ES-I3 (cell line): ENCODE results near the gene LSP1.

Experiments
- H3K36me3 ChIP-seq: 2 replicates; pipeline ENCODE4 v1.6.1; 2013; ENCODE audit warnings: mild to moderate bottlenecking, low read length, control low read depth, moderate library complexity; ENCODE audit not compliant: insufficient read depth
- H3K4me1 ChIP-seq: 2 replicates; pipeline ENCODE4 v1.6.1; 2013; ENCODE audit warnings: mild to moderate bottlenecking, control low read depth, low read length; ENCODE audit not compliant: insufficient read depth
- H3K9ac ChIP-seq: 2 replicates; pipeline ENCODE4 v1.6.1; 2013; ENCODE audit warnings: low read depth, mild to moderate bottlenecking, low read length, moderate library complexity
- H3K9me3 ChIP-seq: 2 replicates; pipeline ENCODE4 v1.6.1; 2013; ENCODE audit warnings: mild to moderate bottlenecking, low read length, moderate library complexity; ENCODE audit not compliant: control insufficient read depth, insufficient read depth

LSP1 gene

DNA sequence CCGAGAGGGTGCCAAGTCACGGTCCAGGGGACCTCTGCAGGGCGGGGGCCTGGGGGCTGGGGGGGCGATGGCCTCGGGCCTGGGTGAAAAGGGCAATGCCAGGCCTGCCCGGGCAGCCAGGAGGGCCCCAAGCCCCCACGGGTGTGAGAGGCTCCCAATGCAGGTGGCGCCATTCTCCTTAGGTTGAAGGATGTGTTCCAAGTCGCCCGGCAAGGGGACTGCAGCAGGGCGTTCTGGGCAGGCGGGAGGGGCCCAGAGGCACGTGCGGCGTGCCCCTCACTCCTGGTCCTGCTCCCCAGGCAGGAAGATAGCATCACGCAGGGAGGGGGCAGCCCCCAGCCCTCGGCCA lies 14.8 kb upstream of the LSP1 start:
- no peaks in the 10 kb centered on the region; the same call in 1 of the 2 replicates for H3K4me1 ChIP-seq
- no peak overlapping the region for H3K9ac ChIP-seq
- H3K36me3 ChIP-seq: no peaks in the 10 kb centered on the region

DNA sequence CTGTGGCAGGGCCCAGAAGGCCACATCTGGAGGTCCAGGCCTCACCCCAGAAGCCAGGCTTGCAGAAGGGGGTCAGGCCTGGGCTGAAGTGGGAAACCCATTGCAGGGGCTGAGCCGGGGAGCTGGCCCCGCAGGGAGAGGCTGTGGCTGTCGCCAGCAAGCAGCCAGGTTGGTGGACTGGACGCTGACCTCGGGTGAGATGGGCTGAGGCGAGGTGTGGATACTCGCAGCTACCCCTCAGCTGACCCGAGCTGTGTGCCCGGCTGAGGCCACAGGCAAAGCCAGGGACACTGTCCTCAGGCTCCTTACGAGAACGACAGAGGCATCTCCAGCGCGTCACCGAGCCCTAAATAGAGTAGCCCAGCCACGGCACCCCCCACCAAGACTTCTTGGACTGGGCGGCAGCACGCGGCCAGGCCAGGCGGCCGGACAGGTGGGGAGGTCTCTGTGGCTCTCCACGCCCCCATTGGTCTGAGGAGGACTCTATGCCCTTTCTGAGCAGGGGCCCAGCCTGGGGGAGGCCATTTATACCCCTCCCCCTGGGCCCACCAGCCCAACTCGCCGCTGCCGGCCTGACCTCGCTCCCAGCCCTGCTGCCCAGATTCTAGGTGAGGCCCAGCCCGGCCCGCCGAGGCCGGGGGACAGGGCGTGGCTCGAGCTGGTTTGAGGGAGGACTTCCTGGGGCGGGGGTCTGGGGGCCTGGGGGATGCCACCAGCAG lies 14.3 kb upstream of the LSP1 start, which contains the start of gene TNNI2:
TSS of gene TNNI2 (plus strand) at position 556 of the 719 bp plus-strand sequence. CDS start 716 bp downstream, outside the sequence.
- Histone ChIP-seq H3K9ac (no peak within 1 kb of the TSS), H3K36me3 (no peaks in the 10 kb centered on the region), H3K4me1 (no peaks in the 10 kb centered on the region; the same call in 1 of the 2 replicates), H3K9me3 (no peaks in the 10 kb centered on the region)

More for the DNA sequence above, 14.8 kb upstream of the LSP1 start:
- H3K9me3 ChIP-seq: no peaks in the 10 kb centered on the region

DNA sequence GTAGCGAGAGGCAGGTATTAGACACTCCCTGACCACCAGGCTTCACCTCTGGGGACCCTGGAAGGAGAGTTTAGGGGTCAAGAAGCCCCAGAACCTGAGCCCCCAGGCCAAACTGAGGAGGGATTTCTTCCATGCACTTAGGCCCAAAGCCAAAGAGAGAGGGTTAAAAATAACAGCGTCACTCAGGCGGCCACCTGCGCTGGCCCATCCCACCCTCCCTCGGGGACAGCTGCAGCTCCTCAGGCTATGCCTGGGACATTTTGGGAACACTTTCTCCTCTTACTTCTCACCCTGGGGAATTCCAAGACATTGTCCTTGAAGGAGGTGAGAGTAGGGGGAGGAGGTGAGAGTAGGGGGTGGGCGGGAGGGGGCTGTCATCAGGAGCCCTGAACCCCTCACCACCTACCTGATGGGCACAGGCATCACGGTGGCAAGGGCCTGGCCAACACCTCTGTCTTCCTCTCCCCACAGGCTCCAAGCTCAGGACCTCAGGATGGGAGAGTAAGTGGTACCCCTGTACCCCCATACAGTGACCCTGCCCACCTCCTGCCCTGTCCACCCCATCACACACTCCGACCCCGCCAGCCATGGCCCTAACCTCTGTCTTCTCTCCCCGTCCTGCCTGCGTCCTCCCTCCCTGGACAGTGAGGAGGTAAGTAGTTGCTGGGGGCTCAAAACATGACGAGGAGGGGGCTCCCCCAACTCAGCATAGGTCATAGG lies 13.5 kb upstream of the LSP1 start:
- Histone ChIP-seq H3K4me1 (no peaks in the 10 kb centered on the region; the same call in 1 of the 2 replicates), H3K9me3 (no peaks in the 10 kb centered on the region), H3K9ac (no peak overlapping the region), H3K36me3 (no peaks in the 10 kb centered on the region)

DNA sequence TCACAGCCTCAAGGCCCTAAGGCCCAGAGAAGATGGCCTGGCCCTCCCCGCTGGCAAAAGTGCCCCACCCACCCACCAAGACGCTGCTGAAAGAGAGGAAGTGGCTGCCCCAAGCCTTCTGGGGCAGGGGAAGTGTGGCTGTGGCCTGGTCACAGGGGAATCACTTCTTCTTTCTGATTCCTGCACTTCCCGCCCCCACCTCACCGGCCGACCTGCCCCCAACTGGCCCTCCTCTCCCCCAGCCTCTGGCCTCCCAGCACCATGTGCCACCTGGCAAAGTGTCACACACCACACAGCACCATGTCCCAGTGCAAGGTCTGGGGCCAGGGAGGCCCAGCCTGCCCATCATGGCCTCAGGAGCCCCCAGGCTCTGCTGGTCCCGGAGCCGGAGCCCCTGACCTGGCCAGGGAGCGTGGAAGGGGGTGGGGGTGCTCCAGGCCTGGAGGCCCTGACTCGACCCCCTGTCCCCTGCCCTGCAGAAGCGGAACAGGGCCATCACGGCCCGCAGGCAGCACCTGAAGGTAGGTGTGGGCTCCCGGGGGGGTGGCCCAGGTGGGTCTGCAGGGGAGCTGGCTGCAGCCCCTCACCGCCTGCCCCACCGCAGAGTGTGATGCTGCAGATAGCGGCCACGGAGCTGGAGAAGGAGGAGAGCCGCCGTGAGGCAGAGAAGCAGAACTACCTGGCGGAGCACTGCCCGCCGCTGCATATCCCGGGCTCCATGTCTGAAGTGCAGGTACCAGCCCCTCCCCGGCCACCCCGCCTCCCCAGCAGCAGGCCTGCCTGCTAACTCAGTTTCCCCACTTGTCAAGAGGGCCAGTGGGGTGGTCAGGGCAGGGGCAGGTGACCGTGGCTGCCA lies 12.7 kb upstream of the LSP1 start:
- no peaks in the 10 kb centered on the region for H3K9me3 ChIP-seq
- H3K9ac ChIP-seq: no peak overlapping the region
- no peaks in the 10 kb centered on the region for H3K4me1 ChIP-seq
- no peaks in the 10 kb centered on the region for H3K36me3 ChIP-seq

DNA sequence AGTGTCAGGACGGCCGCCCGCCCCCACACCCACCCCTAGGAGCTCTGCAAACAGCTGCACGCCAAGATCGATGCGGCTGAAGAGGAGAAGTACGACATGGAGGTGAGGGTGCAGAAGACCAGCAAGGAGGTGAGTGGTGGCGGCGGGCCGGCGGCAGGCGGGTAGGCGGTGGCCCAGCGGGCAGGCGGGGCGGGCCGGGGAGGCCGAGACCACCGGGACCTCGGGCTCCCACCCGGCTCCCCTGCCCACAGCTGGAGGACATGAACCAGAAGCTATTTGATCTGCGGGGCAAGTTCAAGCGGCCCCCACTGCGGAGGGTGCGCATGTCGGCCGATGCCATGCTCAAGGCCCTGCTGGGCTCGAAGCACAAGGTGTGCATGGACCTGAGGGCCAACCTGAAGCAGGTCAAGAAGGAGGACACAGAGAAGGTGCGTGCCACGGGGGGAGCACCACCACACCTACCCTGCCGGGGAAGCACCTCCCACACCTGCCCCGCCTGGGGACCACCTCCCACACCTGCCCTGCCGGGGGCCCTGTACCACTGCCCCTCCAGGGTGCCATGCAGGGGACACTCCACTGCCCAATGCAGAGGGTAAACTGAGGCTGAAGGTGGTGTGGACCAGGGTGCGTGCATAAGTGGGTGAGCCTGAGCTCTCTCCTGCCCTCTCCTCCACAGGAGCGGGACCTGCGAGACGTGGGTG lies 12.0 kb upstream of the LSP1 start:
- Histone ChIP-seq H3K9ac (no peak overlapping the region), H3K9me3 (no peaks in the 10 kb centered on the region), H3K4me1 (no peaks in the 10 kb centered on the region), H3K36me3 (no peaks in the 10 kb centered on the region)

DNA sequence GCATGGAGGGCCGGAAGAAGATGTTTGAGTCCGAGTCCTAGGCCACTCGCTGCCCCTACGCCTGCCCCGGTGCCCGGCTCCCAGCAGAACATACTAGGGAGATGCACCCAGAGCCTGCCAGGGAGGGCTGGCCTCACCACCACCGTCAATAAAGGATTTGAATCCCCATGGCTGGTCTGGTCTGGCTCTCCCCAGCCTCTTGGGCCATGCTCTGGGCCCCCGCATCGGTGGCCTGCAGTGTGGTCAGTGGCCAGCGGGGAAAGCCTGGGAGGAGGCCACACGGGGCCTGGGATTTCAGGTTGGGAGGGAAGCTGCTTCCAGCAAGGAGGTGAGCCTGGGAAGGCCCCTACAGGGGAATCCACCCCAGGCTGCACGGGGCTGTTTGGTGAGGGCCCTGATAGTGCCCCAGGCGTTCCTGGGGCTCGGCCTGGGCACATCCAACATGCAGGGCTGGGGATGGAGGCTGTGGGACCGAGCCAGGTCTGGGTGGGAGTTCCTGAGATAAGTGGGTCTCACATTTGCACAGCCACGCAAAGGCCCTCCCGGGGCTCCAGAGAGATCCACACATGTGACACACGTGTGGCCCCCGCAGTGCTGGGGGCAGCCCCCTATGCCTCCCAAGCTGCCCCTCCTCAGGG lies 11.3 kb upstream of the LSP1 start:
- Histone ChIP-seq H3K9ac (no peak overlapping the region), H3K36me3 (no peaks in the 10 kb centered on the region), H3K4me1 (no peaks in the 10 kb centered on the region), H3K9me3 (no peaks in the 10 kb centered on the region)

DNA sequence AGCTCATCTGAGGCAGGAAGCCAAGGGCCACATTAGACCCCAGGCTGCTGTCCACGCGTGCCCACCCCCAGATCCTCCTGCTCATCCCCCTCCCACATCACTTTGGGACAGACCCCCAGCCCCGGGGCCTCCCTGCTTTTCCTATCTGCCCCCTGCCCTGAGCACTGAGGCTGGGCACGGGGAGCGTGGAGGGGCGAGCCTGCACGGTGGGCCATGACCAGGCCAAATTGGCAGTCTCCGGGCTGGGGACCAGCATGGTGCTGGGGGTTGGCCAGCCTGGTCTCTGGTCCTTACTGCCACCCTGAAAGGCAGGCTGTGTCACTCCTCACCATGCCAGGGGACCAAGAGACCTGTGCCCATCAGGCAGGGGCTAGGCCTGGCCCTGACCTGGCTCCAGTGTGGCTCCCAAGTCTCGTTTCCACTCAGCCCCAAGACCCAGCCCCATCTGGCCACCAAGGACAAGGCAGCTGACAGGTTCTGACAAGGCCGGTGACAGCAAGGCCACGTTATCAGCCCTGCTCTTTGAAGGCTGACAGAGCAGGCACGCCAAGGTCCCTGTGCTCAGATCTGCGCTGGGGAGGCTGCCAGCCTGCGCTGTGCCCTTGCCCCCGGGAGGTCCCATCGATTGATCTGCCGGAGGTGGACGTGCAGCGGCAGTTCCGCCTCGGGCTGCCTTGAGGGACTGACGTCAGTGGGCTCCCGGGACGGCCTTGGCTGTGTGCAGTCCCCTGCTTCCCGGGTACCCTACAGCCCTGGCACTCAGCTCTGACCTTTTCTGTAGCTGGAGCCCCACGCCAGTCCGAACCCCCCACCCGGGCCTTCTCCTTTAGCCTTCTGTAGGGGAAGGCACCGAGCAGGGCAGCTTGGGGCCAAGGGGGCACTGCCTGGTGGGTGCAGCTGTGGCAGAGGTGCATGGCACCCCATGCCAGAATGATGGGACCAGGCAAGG lies 10.5 kb upstream of the LSP1 start:
- Histone ChIP-seq H3K9me3 (no peaks in the 10 kb centered on the region), H3K4me1 (no peaks in the 10 kb centered on the region), H3K36me3 (no peaks in the 10 kb centered on the region), H3K9ac (no peak overlapping the region)

DNA sequence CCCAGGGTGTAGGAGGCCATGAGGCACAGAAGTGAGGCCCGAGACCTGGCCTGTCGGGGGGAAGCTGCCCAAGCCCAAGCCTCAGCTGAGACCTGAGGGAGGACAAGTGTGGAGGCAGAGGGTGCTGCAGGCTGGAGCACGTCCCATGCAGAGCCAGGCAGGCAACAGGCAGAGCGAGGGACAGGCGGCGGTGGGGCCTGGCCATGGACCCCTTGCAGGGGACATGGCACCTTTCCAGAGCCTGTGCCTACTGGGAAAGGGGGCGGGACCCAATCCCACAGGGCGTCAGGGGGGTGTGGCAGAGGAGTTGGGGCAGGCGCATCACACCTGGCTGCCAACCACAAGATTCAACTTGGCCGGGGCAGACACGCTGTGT lies 9.8 kb upstream of the LSP1 start:
- Histone ChIP-seq H3K9me3 (no peaks in the 10 kb centered on the region), H3K36me3 (no peaks in the 10 kb centered on the region), H3K4me1 (no peaks in the 10 kb centered on the region), H3K9ac (no peak overlapping the region)

DNA sequence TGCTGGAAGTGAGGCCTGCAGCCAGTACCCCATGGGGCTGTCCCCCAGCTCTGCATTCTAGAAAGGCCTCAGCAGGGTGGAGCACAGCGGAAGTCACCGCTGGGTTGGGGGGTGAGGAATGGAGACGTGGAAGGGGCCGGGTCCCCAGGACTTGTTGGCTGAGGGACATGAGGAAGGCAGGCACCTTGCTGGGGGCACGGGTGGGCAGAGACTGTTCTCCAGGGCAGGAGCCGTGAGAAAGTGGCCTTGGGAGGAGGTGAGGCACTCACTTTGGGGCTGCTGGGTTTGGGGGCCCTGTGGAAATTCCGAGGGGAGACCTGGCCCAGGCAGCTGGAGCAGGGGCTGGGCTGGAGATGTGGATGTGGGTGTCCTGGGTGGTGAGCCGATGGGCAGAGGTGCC lies 9.1 kb upstream of the LSP1 start:
- no peaks in the 10 kb centered on the region for H3K4me1 ChIP-seq
- no peak overlapping the region for H3K9ac ChIP-seq

DNA sequence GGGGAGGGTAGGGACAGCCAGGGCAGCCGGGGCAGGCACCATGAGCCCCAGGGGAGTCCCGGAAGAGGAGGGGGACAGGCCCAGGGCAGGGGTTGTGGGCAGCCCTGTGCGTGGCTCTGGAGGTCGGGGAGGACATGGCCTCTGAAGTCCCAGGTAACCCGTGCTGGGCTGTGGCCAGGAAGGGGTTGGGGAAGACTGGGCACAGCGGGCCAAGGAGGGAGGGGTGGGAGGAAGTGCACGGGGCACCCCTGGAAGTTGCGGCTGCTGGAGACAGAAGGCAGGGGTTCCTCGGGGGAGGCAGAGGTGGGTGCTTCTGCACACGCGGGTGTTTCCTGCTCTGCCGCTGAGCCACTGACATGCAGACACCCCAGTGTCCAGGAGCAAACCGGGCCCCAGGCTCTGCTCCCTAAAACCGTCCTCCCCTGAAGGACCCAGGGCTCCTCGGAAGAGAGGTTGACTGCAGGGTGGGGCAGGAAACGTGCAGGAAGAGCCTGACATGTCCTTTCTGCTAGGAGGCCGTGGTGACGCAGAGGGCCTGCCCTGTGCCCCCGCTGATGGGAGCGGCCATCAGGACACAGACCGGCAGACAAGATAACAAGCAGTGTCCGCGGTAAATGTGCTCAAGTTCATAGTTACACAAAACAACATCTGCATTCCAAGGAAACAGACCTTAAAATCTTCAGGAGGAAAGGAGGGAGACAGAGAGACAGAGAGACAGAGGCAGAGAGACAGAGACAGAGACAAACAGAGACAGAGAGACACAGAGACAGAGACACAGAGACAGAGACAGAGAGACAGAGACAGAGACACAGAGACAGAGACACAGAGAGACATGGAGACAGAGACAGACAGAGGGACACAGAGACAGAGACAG lies 8.4 kb upstream of the LSP1 start:
- no peaks in the 10 kb centered on the region for H3K4me1 ChIP-seq
- H3K9me3 ChIP-seq: no peaks in the 10 kb centered on the region
- no peaks in the 10 kb centered on the region for H3K36me3 ChIP-seq
- no peak overlapping the region for H3K9ac ChIP-seq

More for the DNA sequence above, 9.1 kb upstream of the LSP1 start:
- Histone ChIP-seq H3K36me3 (no peaks in the 10 kb centered on the region), H3K9me3 (no peaks in the 10 kb centered on the region)

DNA sequence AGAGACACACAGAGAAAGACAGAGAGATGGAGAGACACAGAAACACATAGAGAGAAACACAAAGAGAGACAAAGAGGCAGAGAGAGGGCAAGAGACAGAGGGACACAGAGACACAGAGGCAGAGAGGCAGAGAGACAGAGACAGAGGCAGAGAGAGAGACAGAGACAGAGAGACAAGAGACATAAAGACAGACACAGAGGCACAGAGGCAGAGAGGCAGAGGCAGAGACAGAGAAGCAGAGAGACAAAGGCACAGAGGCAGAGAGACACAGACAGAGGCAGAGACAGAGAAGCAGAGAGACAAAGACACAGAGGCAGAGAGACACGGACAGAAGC lies 7.8 kb upstream of the LSP1 start:
- Histone ChIP-seq H3K9ac (no peak overlapping the region), H3K36me3 (no peaks in the 10 kb centered on the region), H3K9me3 (no peaks in the 10 kb centered on the region), H3K4me1 (no peaks in the 10 kb centered on the region)

DNA sequence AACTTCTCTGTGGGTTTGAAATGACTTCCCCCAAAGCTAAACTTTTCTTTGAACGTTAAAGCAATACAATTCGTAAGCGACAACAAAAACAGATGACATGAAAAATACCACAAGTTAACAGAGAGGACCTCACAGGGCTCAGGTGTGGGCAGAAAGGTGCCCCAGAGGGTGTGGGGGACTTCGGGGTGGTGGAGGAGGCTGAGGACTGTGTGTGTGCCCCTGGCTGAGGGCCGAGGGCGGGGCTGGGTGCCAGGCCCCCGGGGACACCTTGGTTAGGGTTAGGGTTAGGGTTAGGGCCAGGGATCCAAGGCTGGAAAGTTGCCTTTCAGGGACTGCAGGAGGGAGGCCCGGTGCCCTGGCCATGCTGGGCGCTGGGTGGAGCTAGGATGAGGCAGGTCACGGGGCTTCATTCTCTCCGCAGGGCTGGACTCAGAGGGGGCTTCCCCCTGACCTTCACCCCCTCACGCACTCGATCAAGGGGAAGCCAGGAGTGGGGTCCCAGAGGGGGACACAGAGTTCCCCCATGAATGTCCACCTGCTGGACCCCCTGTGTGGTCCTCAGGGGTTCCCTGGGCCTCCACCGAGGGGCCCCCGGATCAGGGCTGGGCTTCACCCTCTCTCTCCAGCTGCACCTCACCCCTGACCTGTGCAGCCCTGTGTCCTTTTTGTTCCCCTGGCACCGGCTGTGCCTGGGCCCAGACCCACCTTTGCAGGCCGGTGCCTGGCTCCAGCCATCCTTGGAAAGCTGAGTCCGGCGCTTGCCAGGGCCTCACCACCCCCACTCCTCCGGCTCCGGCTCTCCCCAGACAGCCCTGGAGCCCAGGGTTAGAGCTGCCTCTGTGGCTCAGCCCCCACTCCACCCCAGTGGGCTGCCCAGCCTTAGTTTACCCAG lies 7.1 kb upstream of the LSP1 start:
- no peak overlapping the region for H3K9ac ChIP-seq
- H3K9me3 ChIP-seq: no peaks in the 10 kb centered on the region
- H3K4me1 ChIP-seq: no peaks in the 10 kb centered on the region
- H3K36me3 ChIP-seq: no peaks in the 10 kb centered on the region
